Neuron (in vitro differentiated cells): ENCODE data around the gene CLDN8.

Experiments
- H2AFZ ChIP-seq: one replicate; pipeline ENCODE4 v1.6.1; 2013; ENCODE audit warnings: low read depth, mild to moderate bottlenecking, inconsistent platforms, low read length, moderate library complexity
- H3K27me3 ChIP-seq: one replicate; pipeline ENCODE4 v1.6.1; 2013; ENCODE audit warnings: low read length; ENCODE audit not compliant: insufficient read depth
- H3K36me3 ChIP-seq: one replicate; pipeline ENCODE4 v1.6.1; 2013; ENCODE audit warnings: low read length; ENCODE audit not compliant: insufficient read depth
- H3K4me1 ChIP-seq: one replicate; pipeline ENCODE4 v1.6.1; 2013; ENCODE audit warnings: low read length; ENCODE audit not compliant: insufficient read depth
- H3K4me3 ChIP-seq: 2 replicates; pipeline ENCODE4 v1.5.1; 2013; ENCODE audit warnings: mild to moderate bottlenecking, low read length, moderate library complexity
- H3K9me3 ChIP-seq: one replicate; pipeline ENCODE4 v1.6.1; 2013; ENCODE audit warnings: low read length

CLDN8 gene

DNA sequence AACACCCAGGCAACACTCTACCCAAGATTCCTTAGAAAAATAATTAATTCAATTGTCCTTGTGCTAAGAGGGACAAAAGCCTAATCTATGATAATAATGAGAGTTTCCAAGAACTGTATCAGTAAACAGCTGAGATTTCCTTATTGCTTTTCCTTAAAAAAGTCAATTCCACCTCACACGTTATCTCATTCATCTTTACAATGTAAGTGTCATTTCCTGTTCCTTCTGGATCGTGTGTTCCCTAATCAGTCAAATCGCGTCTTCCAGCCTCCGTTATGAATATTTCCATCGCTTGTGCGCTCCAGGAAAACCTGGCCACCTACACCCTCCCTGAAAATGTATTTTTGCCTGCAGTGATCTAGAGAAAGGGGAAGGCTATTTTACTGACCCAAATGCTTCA is 25.3 kb downstream of the CLDN8 start:
- Histone ChIP-seq H2AFZ (no peak overlapping the region), H3K27me3 (no peaks in the 10 kb centered on the region), H3K9me3 (no peaks in the 10 kb centered on the region), H3K4me3 (no peak overlapping the region), H3K36me3 (no peaks in the 10 kb centered on the region), H3K4me1 (no peaks in the 10 kb centered on the region)

DNA sequence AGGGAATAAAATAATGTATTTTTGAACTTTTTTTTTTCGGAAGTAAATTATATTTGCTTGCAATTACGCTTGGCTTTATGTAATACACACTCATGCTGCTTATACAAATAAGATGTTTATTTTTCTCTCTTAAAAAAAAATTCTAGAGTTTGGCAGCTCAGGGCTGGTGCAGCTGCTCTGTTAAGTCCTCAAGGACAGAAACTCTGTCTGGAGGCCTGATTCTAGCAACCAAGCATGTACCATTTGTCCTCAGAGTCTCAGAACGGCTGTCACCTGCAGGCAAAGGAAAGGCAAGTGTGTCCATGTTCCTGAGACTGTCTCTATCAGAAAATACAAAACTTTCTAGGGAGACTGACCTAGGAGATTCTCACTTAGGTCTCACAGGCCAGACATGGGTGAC is 26.1 kb downstream of the CLDN8 start:
- no peak overlapping the region for H2AFZ ChIP-seq
- no peaks in the 10 kb centered on the region for H3K27me3 ChIP-seq
- H3K36me3 ChIP-seq = no peaks in the 10 kb centered on the region
- no peaks in the 10 kb centered on the region for H3K9me3 ChIP-seq
- H3K4me1 ChIP-seq = no peaks in the 10 kb centered on the region
- no peak overlapping the region for H3K4me3 ChIP-seq

DNA sequence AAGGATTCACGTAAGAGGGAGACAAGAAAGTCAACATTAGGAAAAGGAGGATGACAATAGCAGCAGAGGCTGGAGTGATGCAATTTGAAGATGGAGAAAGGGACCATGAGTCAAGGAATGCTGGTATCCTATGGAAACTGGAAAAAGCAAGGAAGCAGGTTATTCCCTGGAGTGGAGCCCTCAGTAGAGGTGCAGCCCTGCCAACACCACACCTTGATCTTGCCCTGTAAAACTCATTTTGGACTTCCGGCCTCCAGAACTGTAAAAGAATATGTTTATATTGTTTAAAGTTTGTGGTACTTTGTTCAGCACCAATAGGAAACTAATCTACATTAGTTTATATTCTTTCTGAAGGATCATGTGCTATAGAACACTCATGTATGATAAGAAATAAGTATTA is 29.7 kb downstream of the CLDN8 start:
- H3K4me3 ChIP-seq = no peak overlapping the region
- no peaks in the 10 kb centered on the region for H3K9me3 ChIP-seq
- no peak overlapping the region for H2AFZ ChIP-seq
- no peaks in the 10 kb centered on the region for H3K36me3 ChIP-seq
- no peaks in the 10 kb centered on the region for H3K27me3 ChIP-seq
- no peaks in the 10 kb centered on the region for H3K4me1 ChIP-seq

DNA sequence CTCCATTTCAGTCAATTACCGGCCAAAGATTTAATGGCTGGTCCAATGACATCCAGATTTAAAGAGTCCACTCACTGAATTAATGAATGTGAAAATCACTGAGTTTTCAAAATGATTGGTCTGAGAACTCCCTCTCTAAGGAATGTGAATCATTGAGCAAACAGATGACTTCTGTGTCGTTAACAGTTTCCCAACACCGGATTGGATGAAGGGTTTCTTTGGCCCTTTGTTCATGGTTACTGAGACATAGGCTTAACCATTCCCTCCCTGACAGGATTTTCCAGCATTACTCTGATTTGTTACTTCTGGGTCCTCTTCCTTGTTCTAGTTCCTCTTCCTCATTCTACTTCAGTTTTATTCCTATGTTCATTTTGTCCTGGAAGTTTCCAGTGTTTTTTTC is 47.8 kb downstream of the CLDN8 start:
- H3K4me3 ChIP-seq = no peak overlapping the region
- H3K36me3 ChIP-seq = no peaks in the 10 kb centered on the region
- H3K9me3 ChIP-seq = no peaks in the 10 kb centered on the region
- H3K4me1 ChIP-seq = no peaks in the 10 kb centered on the region
- H3K27me3 ChIP-seq = no peaks in the 10 kb centered on the region
- no peak overlapping the region for H2AFZ ChIP-seq

DNA sequence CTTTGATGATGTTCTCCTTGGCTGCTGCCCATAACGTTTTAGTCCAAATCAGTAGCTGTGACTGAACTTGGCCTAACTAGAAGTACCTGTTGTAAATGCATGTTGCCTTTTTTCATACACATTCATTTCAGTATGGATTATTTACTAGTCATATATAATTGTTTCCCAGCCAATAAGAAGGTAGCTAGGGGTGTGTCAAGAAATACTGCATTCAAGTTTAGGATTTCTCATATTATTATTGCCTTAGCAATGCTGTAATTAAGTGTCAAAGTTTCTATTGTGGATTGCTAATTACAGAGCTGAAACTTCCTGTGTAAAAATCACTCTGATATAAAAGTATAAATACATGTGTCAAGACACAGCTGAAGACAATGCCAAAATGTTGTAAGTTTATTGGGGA is 49.2 kb downstream of the CLDN8 start, which contains the start of gene CLDN17:
Gene CLDN17 (minus strand): TSS at position 101 of the 400 bp plus-strand sequence. CDS start 188 bp downstream, outside the sequence.
- Histone ChIP-seq H3K4me3 (no peak within 1 kb of the TSS), H2AFZ (no peak within 1 kb of the TSS), H3K9me3 (no peaks in the 10 kb centered on the region), H3K4me1 (no peaks in the 10 kb centered on the region), H3K27me3 (no peaks in the 10 kb centered on the region), H3K36me3 (no peaks in the 10 kb centered on the region)

DNA sequence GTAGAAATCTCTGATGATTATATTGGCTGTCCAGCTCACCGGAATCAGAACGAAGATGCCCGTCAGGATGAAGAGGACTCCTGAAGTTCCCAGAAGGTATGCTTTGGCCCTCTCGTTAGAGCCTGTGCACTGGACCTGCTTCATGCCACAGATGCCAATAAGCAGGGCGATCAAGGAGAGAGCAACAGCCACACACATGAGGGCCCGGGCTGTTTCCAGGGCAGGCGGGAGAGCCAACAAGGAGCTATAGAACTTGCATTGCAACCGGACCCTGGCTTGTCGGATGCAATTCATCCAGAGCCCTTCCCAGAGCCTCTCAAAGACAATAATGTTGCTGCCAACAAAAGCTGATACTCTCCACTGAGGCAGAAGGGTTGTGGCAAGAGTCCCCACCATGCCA is 49.7 kb downstream of the CLDN8 start:
- Histone ChIP-seq H3K4me1 (no peaks in the 10 kb centered on the region), H3K27me3 (no peaks in the 10 kb centered on the region), H3K9me3 (no peaks in the 10 kb centered on the region), H3K4me3 (no peak overlapping the region), H3K36me3 (no peaks in the 10 kb centered on the region), H2AFZ (no peak overlapping the region)

DNA sequence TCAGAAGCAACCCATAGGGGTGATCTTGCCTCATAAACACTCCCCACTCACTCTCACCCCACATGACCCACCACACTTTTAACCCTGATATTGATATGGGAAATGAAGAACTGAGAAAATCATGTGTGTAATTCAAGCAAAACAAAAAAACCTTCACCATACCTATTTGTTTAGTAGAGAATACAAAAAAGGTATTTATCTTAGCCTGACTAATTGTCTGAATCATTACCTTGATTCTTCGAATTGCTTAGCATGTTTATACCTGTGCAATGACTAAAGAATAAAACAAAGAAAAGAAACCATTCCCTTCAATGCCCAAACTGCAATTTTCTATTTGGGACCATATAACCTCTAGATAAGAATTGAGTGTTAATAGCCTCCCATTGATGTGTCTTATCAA is 51.1 kb downstream of the CLDN8 start:
- Histone ChIP-seq H3K4me3 (no peak overlapping the region), H3K27me3 (no peaks in the 10 kb centered on the region), H3K36me3 (no peaks in the 10 kb centered on the region), H3K4me1 (no peaks in the 10 kb centered on the region), H2AFZ (no peak overlapping the region), H3K9me3 (no peaks in the 10 kb centered on the region)
